ENCODE data around the gene STRBP.

Gene STRBP

GRCh38 chr9:123097430-123098095, 170.8 kb downstream of the STRBP start:
- DNase-seq (ENCODE audit: low read depth), result no peak

- DNase-seq (ENCODE audit: low read depth), result no peak
These were observed 171.4 kb downstream of the STRBP start for GRCh38 chr9:123096987-123097386.

DNA sequence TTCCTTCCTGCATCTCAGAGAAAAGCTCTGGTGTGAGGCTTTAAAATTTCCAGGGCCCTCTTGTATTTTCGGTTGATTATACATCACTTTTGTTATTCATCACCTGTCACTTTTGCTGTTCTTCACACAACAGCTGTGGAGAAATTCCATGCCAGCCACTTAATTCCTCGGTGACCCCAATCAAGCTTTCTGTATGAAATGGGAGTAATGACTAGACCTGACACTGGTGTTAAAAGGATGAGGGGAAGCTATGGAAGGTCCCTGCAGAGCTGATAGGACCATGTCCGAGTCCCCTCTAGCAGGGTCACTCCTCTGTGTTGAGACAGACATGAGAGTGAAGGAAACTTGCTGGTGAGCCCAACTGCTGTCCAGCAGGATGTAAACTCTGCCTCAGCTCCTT, 175.2 kb downstream of the STRBP start:
- DNase-seq (ENCODE audit: low read depth), result no peak

DNA sequence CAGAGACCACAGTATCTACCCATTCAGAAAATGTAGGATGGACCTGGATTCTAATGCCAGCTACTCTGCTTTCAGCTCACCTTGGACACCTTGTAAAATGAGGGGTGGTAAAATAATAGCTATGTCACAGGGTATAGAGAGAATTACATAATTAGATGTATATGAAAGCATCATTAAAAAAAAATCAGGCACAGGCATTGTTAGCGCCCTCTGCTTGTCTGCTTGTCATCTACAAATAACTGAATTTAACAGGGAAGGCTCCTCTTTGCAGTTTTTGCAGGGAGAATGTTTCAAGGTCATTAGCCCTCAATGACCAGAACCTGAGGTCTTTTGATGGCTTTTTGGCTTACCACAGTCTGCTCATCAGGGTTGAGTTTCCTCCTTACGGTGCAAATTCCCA, 176.9 kb downstream of the STRBP start:
- no peak for DNase-seq (ENCODE audit: low read depth)

GRCh38 chr9:123090956-123091355, 177.4 kb downstream of the STRBP start:
- DNase-seq (ENCODE audit: low read depth), result no peak

GRCh38 chr9:123090198-123090896, 178.0 kb downstream of the STRBP start:
- DNase-seq (ENCODE audit: low read depth), result no peak

DNA sequence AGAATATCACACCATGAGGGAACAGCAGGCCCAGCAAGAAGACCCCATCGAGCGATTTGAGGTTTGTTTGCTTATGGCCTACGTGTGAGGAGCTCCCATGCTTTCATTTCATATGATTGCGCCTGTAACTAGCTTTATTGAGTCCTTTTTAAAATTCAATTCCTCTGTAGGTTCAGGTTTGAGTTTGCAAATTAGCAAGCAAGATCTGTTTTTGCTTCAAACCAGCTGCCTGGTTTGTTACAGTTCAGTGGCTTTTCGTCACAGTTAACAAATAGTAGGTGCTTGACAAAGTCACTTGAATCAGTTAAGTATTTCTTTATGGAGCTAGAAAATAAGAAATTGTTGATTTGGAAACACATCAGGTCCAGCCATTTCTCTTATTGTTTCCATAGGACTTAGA, 178.6 kb downstream of the STRBP start:
- DNase-seq (ENCODE audit: low read depth), result no peak

GRCh38 chr9:123089040-123089439, 179.3 kb downstream of the STRBP start:
- DNase-seq (ENCODE audit: low read depth), result no peak

DNA sequence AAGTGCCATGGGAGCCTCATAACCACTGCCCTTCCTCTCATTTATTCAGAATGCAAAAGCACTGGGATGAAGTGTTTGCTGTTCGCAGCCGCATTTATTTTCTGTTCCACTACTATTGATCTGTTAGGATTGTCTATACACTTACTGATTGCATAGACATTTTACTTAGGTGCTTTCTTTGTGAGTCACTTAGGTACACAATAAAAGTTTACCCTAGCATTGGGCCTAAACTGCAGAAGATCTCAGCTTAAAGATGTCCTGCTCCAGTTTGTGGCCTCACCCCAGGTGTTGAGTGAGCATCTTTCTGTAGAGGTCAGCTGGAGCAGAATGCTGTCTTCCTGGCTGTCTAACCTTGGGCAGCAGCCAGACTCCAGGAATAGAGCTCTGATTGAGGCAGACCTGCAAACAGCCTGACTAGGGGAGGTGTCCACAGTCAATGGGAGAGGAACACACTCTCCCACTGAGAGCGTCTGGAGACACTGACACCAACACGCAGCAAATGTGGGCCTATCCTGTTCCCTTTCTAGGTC, 181.0 kb downstream of the STRBP start:
- DNase-seq (ENCODE audit: low read depth), result no peak

- no peak for DNase-seq (ENCODE audit: low read depth)
These were observed 182.5 kb downstream of the STRBP start for GRCh38 chr9:123085916-123086315.

DNA sequence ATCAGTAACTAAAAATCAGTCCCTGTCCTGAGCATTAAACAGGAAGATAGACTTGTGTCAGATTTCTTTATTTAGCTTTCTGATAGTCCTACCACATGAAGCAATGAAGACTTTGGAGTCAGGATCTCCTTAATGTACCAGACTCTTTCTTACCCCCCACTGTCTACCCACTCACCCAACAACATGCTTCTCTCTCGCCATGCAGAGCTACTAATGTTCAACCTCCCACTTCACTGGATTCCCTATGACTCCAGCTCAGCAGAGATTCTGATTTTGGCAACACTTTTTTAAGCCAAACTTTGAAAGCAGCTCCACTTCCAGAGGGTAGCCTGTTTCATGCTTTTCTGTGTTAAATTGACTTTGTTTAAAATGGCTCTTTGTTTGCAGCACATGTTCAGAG, 184.1 kb downstream of the STRBP start:
- DNase-seq (ENCODE audit: low read depth), result no peak

DNA sequence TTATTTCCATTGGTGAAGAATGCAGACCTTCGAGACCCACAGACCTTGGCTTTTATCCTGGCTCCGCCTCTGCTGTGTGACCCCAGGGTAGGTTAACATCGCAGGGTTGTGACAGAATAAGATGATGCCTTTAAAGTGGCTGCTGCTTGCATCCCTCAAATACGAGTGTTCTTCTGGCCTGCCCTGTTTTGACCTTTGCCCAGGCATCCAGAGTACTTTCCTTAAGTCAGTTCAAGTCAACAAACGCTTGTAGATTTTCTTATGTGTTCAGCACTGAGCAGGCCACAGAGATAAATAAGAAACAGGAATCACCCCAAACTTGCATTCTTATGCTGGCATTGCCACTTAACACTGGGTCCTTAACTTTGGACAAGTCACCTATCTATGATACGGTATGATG, 184.7 kb downstream of the STRBP start:
- no peak for DNase-seq (ENCODE audit: low read depth)

DNA sequence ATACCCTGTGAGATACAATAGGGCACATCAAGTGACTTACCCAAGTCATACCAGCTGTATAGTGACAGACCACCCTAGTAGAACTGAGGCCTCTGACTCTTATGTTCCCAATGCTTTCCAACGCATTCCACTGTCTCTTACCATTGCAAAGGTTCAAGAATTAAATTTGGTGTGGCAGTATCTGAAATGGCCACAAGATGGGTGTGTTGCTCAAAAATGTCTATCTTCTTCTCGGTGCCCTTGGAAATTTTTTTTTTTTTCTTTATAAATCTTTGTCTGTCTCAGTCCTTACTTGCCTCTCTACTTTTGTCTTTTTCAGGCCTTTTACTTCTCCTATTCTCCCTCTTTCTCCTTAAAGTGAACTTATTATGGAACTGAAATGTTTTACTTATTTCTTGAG, 186.6 kb downstream of the STRBP start:
- DNase-seq (ENCODE audit: low read depth), result no peak

DNA sequence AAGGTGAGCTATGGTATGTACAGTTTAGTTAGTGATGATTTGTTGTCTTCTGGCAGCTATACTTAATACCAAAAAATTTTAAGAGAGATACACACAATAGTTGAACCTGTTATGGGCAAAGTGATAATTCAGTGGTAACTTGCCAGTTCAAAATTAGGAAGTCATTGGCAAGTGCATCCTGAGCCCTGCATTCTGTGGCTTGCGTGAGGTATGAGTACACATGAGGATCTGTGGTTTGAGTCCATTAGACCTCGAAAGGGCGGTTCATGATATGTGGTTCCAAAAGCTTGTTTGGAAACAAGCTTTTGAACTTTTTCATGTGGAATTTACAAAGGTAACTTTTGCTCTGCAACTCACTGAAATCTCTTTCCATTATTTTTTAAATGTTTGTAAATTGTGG, 187.9 kb downstream of the STRBP start:
- DNase-seq (ENCODE audit: low read depth), result no peak

- no peak for DNase-seq (ENCODE audit: low read depth)
These were observed 193.8 kb downstream of the STRBP start for GRCh38 chr9:123074628-123075027.

GRCh38 chr9:123073991-123074422, 194.4 kb downstream of the STRBP start:
- DNase-seq (ENCODE audit: low read depth), result no peak

DNA sequence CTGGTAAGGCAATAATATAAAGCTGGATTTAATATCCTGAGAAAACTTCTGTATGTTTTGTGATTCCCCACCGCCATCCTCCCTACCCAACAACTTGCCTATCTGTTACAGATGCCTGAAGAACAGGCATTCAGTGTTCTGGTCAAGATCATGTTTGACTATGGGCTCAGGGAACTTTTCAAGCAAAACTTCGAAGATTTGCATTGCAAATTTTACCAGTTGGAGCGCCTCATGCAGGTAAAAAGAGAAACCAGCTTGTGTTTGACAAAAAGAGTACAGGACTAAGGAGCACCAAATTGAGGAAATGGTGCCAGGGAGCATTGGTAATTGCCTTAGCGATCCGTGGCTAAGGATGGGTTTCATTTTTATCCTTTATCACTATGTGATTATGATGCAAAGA, 194.9 kb downstream of the STRBP start:
- no peak for DNase-seq (ENCODE audit: low read depth)

GRCh38 chr9:123072407-123072995, 195.9 kb downstream of the STRBP start:
- no peak for DNase-seq (ENCODE audit: low read depth)

All from HS-27A (cell line).